A673 (cell line): ENCODE results near the gene CWC22.

Source experiments
- CTCF ChIP-seq: fragments of 300-800, 200-600 bp; sonication (generic); conservative IDR thresholded peaks from 2 replicates; pipeline ENCODE4 v1.5.1; 2017; ENCODE audit warnings: low read depth, mild to moderate bottlenecking, antibody characterized with exemption, low read length, moderate library complexity, mixed read lengths
- EZH2 ChIP-seq: fragments of 200-600 bp; sonication (generic); IDR thresholded peaks from 2 replicates; pipeline ENCODE4 v1.6.1; 2017; ENCODE audit warnings: borderline replicate concordance, low read depth, mild to moderate bottlenecking, mixed read lengths, antibody characterized with exemption, low read length; ENCODE audit not compliant: poor library complexity, severe bottlenecking

- TF ChIP-seq CTCF (no peak), EZH2 (no peak)
Observed at GRCh38 chr2:179917272-179917671, 89.8 kb downstream of the CWC22 start.
